Stromal cell of bone marrow (primary cell): ENCODE measurements around the gene NDUFB6.
"Not testable (repeated sequence)": the region's sequence is repeated elsewhere in the genome, so short reads cannot be mapped to it uniquely, and the experiment has no call there.

Source experiments
- DNase-seq: peaks from one replicate; pipeline ENCODE4 v3.0.0-alpha.2; 2012; ENCODE audit warnings: low read depth

NDUFB6 gene

DNA sequence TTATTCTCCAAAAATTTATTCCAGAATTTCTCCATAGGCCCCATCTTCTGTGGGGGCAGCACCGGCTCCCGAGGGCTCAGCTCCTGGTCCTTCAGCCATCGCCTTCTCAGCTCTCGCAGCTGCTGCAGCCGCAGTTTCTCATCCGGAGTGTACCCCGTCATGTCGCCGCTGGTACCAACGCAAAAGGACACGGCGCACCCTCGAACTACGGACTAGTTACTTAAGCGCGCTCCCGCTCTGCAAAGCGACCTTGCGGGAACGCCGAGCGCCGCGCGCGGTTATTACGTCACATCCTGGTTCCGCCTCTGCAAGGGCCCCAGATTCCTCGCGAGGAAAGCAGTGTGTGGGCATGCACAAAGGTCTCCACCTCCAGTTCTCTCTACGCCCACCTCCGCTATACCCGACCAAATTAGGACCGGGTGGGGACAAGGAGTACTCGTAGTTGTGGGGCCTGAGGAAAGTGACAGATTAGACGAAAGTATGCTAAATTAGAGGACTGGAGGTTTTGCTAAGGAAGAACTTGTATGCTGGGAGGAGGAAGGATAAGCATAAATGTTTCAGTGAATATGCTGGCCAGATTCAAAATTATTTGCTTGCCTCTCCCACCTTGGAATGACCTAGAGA is at the start of gene NDUFB6:
NDUFB6 (minus strand) TSS at position 260 of the 624 bp plus-strand sequence; CDS start at position 161, 99 bp downstream.
- peak; percentile 79 for DNase-seq

GRCh38 chr9:32618261-32618660 is 45.3 kb upstream of the NDUFB6 start:
- no peak for DNase-seq

DNA sequence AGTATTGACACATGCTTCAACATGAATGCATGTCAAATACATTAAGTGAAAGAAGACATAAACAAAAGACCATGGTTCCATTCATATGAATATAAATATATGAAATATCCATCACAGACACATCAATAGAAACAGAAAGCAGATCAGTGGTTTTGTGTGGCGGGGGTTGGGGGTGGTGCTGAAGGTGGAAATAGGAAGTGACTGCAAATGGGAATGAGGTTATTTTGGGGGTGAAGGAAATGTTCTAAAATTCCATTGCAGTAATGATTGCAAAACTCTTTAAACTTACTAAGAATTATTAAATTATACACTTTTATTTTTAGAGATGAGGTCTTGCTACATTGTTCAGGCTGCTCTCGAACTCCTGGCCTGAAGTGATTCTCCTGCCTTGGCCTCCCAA is 33.9 kb upstream of the NDUFB6 start:
- DNase-seq, result no peak

GRCh38 chr9:32603914-32604852 is 31.2 kb upstream of the NDUFB6 start:
- DNase-seq, result no peak

DNA sequence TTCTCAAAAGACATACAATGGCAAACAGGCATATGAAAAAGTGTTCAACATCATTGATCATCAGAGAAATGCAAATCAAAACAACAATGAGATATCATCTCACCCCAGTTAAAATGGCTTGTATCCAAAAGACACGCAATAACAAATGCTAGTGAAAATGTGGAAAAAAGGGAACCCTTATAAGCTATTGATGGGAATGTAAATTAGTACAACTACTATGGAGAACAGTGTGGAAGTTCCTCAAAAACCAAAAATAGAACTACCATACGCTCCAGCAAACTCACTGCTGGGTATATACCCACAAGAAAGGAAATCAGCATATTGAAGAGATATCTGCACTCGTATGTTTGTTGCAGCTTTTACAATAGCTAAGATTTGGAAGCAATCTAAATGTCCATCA is 26.1 kb upstream of the NDUFB6 start:
- not testable (repeated sequence) for DNase-seq

DNA sequence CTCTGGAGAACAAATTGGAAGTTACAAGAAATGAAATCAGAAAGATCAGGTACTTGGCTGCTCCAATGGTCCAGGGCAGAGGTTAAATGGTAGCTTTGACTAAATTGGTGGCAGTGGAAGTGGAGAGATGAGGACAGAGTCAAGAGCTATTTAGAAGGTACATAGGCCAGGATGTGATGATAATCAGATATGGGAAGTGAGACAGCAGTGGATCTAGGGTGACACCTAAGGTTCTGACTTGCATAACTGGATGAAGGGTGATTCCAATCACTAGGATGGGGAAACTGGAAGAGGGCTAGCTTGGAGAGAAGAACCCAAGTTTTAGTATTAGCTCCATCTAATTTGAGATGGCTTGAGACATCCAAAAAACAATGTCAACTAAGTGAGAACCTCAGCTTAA is 24.0 kb upstream of the NDUFB6 start:
- DNase-seq, result no peak

DNA sequence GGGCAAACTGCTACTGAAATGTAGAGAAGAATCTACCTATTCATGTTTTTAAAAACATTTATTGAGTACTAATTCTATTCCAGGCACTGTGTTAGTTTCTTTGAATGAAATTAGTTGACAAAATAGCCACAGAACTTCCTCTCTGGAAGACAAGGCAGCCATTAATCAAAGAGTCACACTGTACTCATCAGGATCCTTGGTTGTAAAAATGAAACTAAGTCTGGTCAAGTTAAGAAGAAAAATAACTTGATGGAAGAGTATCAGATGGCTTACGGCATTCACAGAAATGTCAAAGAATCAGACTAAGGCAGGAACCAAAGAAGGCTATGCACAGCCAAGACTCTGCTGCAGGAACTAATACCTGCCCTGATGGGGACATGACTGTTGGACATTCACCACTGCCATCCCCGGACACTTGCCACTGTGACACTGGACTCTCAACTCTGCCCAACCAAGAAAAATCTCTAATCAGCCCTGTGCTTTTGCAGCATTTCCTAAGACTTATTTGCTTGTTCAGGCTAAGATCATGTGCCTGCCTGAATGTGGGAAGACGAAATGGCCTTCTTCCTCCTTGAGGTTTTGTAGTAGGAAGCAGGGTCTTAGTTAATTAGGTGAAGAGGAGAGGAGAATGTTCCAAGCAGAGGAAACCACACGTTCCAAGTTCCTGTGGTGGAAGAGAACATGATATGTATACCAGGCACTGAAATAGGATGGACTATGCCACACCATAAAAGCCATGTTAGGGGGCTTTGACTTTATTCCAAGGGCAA is 23.3 kb upstream of the NDUFB6 start:
- DNase-seq, result no peak

- no peak for DNase-seq
Observed at GRCh38 chr9:32590898-32591297, 17.9 kb upstream of the NDUFB6 start.

GRCh38 chr9:32590476-32590875 is 17.5 kb upstream of the NDUFB6 start:
- DNase-seq, result no peak

GRCh38 chr9:32589083-32589723 is 16.2 kb upstream of the NDUFB6 start:
- peak; percentile 42 for DNase-seq

DNA sequence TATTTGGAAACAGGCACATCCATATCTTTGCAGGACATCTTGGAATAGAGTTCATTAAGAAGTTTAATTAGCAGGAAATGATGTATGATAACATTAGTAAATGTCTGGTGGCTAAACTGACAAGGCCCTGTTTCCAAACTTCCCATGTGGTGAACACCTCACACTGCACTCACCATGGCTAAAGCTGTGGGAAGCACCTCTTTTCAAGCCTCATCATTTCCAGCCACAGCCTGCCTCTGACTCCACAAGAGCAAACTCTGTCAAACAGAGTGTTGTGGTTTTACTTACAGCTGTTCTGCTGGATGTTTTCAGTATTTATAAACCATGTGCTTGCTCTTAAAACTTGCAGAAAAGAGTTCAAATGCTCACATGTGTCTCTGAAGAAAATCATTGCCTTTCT is 14.9 kb upstream of the NDUFB6 start:
- DNase-seq, result peak; percentile 6

- DNase-seq, result no peak
Observed at GRCh38 chr9:32584784-32585183, 11.8 kb upstream of the NDUFB6 start.

DNA sequence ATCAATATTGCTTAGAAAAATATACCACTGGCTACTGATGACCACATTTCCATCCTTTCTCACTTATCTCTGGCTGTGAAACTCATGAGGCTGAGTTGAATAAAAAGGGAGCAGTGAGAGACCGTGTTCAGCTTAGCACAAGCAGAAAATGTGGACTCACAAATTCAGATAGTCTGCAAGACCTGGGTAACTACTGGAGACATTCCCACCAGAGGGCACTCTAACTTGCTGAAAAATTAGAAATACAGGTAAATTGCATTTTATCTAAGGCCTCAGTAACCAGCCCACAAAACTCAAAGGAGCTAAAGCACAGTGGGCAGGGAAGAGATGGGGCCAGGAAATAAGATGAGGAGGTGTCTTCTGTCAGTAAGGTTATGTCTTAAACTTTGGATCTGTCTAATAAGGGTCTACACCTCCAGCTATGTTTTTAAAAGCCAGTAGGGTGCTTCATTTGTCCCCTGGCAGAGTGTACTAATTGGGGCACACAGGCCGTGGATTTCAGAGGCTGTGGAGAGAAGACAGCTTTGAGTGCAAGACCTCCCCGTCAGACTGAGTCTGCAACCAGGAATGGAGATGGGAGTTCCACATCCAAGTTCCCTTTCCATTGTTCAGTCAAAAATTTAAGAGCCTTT is 8.7 kb upstream of the NDUFB6 start:
- peak; percentile 27 for DNase-seq

- no peak for DNase-seq
Observed at GRCh38 chr9:32580631-32581300, 7.8 kb upstream of the NDUFB6 start.

DNA sequence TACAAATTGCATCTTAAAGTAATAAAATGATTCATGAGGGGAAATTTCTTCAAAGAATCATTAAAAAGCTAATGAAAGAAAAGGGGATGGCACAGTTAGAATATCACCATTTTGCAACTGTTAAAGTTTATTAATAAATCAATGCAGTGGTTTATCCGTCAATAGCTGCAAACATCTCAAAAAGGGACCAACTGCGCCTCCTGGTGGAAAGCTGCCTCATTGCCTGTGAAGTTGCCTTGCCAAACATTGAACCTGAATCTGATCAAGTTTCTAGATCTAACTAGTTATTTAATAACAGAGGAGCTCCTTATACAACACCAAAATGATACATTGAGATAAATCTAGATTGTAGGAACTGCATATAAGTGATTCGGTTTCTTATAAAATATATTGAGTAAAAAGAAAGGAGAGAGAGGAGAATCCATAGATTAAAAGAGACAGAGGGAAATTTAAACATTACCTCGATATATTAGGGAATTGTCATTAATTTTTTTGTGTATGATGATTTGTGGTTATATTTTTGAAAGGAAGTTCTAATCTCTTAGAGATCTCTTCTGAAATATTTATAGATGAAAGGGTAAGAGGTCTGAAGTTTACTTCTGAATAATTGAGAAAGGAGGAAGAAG is 6.9 kb upstream of the NDUFB6 start:
- DNase-seq, result peak; percentile 28

- DNase-seq, result no peak
Observed at GRCh38 chr9:32578976-32579375, 6.0 kb upstream of the NDUFB6 start.

GRCh38 chr9:32577316-32577715 is 4.4 kb upstream of the NDUFB6 start:
- DNase-seq, result no peak

GRCh38 chr9:32574858-32575257 is 1.9 kb upstream of the NDUFB6 start:
- no peak for DNase-seq

DNA sequence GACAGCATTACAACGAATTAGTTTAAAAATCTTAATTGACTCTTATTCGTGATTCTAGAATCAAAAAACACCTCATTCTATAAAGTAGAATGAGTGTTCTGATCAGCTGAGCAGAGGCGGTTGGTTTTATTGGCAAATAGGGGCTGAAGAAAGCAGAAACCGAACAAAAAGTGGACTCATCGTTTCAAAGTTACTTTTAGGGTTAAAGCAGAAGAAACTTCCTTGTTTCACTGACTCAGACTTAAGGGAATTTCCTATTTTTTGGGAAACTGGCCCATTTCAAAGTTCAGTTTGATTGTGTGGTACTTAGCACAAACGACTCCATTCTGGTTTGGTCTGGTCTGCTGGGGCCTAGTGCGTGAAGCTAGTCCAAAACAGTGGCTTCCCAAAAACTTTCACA is 862 bp upstream of the NDUFB6 start:
- DNase-seq, result no peak
